Duodenal mucosa (tissue), 2 donors: Measurements from ENCODE around the gene ARHGAP29.
"Not testable (repeated sequence)": the region's sequence is repeated elsewhere in the genome, so short reads cannot be mapped to it uniquely, and the experiment has no call there.

Experiments
- H3K27ac ChIP-seq: one replicate; pipeline ENCODE4 v1.7.0; 2013; ENCODE audit warnings: low read depth, low read length
- H3K27me3 ChIP-seq, 2 donors: one replicate each; pipeline ENCODE4 v1.7.0; 2013; ENCODE audit warnings: low read length in 2 of 2, control low read depth in 1 of 2; ENCODE audit not compliant: insufficient read depth in 2 of 2, control insufficient read depth in 1 of 2
- H3K36me3 ChIP-seq, 2 donors: one replicate each; pipeline ENCODE4 v1.7.0; 2013; ENCODE audit warnings: low read length in 2 of 2, control low read depth in 1 of 2; ENCODE audit not compliant: insufficient read depth in 2 of 2, control insufficient read depth in 1 of 2
- H3K4me1 ChIP-seq, 2 donors: one replicate each; pipeline ENCODE4 v1.7.0; 2013; ENCODE audit warnings: low read length in 2 of 2, control low read depth in 1 of 2; ENCODE audit not compliant: insufficient read depth in 2 of 2, control insufficient read depth in 1 of 2
- H3K4me3 ChIP-seq, 2 donors: one replicate each; pipeline ENCODE4 v1.7.0; 2013; ENCODE audit warnings: low read length in 2 of 2, low read depth in 1 of 2
- H3K9ac ChIP-seq, 2 donors: one replicate each; pipeline ENCODE4 v1.7.0; 2013; ENCODE audit warnings: low read length in 2 of 2, low read depth in 1 of 2
- H3K9me3 ChIP-seq, 2 donors: one replicate each; pipeline ENCODE4 v1.7.0; 2013; ENCODE audit warnings: low read length in 2 of 2, control low read depth in 1 of 2; ENCODE audit not compliant: control insufficient read depth in 1 of 2

The ARHGAP29 gene

DNA sequence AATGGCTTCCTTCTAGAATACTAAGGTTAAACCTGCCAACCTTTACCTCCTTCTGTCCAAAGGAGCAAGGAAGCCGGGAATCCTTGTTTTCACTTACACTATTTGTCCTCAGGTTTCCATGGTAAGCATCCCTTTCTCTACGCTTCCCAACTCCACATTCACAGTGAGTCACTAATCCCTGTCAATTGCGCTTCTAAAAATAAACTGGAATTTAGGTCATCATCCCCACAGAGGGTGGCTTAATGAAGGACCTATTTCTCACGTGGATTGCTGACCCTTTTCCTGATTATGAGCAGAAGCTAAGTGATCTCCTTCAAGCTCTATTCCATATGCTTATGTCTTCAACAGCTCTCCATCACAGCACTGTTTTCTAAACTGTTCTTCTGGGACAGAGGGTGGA is 76.6 kb downstream of the ARHGAP29 start:
- Histone ChIP-seq H3K9me3 (no peaks in the 10 kb centered on the region), H3K9ac (no peak overlapping the region), H3K27me3 (no peaks in the 10 kb centered on the region), H3K36me3 (no peaks in the 10 kb centered on the region), H3K4me1 (no peaks in the 10 kb centered on the region), H3K27ac (no peak overlapping the region), H3K4me3 (no peak overlapping the region)

DNA sequence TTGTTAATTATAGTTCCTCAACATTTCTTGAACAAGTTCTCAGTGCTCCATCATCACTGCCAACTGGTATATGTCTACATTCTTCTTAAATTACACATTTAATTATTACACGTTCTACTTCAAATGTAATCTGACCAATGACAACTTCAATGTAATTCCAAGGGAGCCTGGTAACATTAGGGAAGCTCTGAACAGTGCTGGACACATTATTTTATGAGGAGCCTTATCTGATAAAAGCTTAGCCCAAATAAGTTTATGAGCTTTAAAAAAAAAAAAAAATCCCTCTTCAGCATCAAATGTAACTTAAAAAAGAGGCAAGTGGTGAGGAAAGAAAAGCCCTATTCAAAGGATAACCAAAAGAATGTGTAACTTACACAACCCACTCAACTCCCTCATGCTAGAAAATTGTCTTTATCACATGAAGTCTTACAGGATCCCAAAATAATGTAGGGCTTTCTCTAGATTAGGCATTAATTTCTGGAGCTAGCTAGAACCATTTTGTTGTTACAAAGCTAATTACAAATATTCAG is 81.2 kb downstream of the ARHGAP29 start:
- Histone ChIP-seq H3K27me3 (no peaks in the 10 kb centered on the region), H3K9ac (no peak overlapping the region), H3K4me3 (no peak overlapping the region)

DNA sequence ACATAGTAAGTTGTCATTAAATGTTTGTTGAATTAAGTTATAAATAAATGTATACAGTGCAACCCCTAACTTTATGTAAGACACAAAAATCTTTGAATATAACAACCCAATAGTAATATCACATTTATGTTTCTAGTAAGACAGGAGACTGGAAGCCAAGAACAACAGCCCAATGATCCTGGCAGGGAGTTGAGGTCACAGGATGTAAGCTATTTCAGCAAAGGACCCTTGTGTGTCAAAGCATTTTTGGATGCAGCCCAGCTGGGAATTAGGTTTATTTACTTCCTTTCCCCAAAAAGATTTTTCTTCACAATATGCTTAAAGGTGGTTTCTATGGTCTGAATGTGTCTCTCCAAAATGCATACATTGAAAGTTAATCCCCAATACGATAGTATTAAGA is 82.4 kb downstream of the ARHGAP29 start:
- Histone ChIP-seq H3K9me3 (no peaks in the 10 kb centered on the region), H3K9ac (no peak overlapping the region), H3K27ac (no peak overlapping the region), H3K4me3 (no peak overlapping the region), H3K4me1 (no peaks in the 10 kb centered on the region), H3K36me3 (no peaks in the 10 kb centered on the region), H3K27me3 (no peaks in the 10 kb centered on the region)

More for the DNA sequence above, 81.2 kb downstream of the ARHGAP29 start:
- no peaks in the 10 kb centered on the region for H3K9me3 ChIP-seq
- no peaks in the 10 kb centered on the region for H3K36me3 ChIP-seq
- H3K4me1 ChIP-seq = no peaks in the 10 kb centered on the region
- no peak overlapping the region for H3K27ac ChIP-seq

- H3K9me3 ChIP-seq = no peaks in the 10 kb centered on the region
- no peak overlapping the region for H3K9ac ChIP-seq
- no peaks in the 10 kb centered on the region for H3K4me1 ChIP-seq
- H3K4me3 ChIP-seq = no peak overlapping the region
- H3K27ac ChIP-seq = no peak overlapping the region
- no peaks in the 10 kb centered on the region for H3K27me3 ChIP-seq
- H3K36me3 ChIP-seq = no peaks in the 10 kb centered on the region
Measured at GRCh38 chr1:94153133-94153532, 84.3 kb downstream of the ARHGAP29 start.

DNA sequence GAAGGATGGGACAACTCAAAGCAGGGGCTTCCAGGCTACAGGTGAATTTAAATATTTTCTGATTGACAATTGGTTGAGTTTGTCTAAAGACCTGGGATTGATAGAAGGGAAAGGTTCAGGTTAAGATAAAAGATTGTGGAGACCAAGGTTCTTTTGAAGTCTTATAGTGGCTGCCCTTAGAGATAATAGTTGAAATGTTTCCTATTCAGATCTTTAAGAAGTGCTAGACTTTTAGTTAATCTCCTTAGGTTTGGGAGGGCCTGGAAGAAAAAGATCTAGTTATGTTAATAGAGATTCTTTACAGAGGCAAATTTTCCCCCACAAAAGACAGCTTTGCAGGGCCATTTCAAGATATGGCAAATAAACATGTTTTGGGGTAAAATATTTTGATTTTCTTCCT is 88.2 kb downstream of the ARHGAP29 start:
- H3K4me3 ChIP-seq, H3K27me3 ChIP-seq, H3K9me3 ChIP-seq, H3K36me3 ChIP-seq, H3K9ac ChIP-seq, H3K27ac ChIP-seq, H3K4me1 ChIP-seq: not testable (repeated sequence)

DNA sequence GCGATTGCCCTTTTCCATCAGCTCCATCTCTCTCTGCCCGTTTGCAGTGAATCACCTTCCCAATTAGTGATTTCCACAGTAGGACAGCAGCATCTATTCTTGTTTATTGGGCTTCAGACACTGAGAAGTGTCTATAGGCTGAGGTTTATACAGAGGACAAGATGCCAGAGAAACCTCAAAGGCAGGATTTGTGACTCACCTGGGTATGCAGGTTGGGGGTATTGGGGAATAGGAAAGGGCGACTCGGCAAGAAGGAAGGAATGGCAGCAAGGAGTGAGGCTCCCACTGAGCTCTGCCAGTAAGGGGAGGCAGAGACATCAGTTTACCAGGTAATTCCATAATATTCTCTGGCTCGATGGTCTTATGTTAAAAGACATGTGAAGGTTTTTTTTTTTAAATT is 91.1 kb downstream of the ARHGAP29 start:
- Histone ChIP-seq H3K4me1 (no peaks in the 10 kb centered on the region), H3K27ac (no peak overlapping the region), H3K36me3 (no peaks in the 10 kb centered on the region), H3K4me3 (no peak overlapping the region), H3K27me3 (no peaks in the 10 kb centered on the region), H3K9ac (no peak overlapping the region), H3K9me3 (no peaks in the 10 kb centered on the region)

- Histone ChIP-seq H3K9me3 (no peaks in the 10 kb centered on the region), H3K4me3 (no peak overlapping the region), H3K36me3 (no peaks in the 10 kb centered on the region), H3K27ac (no peak overlapping the region), H3K4me1 (no peaks in the 10 kb centered on the region), H3K9ac (no peak overlapping the region), H3K27me3 (no peaks in the 10 kb centered on the region)
Measured at GRCh38 chr1:94144836-94145235, 92.5 kb downstream of the ARHGAP29 start.

- Histone ChIP-seq H3K9ac (no peak overlapping the region), H3K9me3 (no peaks in the 10 kb centered on the region), H3K36me3 (no peaks in the 10 kb centered on the region), H3K4me3 (no peak overlapping the region), H3K27me3 (no peaks in the 10 kb centered on the region), H3K4me1 (no peaks in the 10 kb centered on the region), H3K27ac (no peak overlapping the region)
Measured at GRCh38 chr1:94143809-94144176, 93.6 kb downstream of the ARHGAP29 start.

DNA sequence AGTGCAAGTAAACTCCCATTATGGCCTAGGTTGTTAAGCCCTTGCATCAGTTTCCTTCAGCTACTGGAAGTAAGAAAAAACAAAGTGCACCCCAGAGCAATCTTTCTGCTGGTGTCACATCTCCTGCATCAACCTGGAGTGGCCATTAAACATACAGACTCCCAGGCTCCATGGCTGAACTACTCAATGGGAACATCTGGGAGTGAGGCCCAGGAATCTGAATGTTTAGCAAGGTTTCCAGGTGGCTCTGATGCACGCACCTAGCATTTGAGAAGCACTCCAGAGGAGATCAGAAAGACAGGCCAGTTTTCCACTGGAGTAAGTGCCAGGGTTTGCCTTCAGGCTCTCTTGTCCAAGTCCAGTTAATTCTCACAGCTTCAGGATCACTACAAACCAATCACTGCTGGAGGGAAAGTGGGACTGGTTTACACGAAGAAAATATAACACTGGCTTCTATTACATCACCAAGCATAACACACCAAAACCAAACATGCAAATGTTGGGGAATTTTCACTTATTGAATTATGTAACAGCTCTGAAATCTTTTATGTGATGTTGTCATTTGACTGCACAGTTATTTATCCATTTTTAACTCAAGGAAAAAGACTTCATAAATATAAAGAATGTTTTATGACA is 94.1 kb downstream of the ARHGAP29 start:
- H3K27ac ChIP-seq = no peak overlapping the region
- H3K36me3 ChIP-seq = no peaks in the 10 kb centered on the region
- no peaks in the 10 kb centered on the region for H3K4me1 ChIP-seq
- no peak overlapping the region for H3K9ac ChIP-seq
- no peaks in the 10 kb centered on the region for H3K27me3 ChIP-seq
- no peaks in the 10 kb centered on the region for H3K9me3 ChIP-seq
- no peak overlapping the region for H3K4me3 ChIP-seq

DNA sequence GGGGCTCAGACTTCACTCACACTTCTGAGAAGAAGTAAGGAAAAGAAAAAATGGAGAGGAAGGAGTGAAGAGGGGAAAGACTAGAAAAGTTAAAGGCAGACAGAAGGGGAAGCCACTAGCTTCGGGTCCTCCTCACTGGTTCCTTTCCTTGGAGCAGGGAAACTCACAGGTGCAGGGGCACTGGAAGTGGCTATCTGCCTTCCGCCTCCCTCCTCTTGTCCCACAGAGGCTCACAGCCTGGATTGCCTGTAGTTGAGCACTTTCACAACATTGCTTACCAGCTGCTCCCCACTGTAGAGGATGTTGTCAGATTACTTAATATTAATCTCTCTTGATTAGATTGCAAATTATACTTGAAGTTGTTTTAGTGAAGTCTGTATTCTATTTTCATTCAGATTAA is 94.8 kb downstream of the ARHGAP29 start:
- Histone ChIP-seq H3K36me3 (no peaks in the 10 kb centered on the region), H3K9ac (no peak overlapping the region), H3K4me3 (no peak overlapping the region), H3K9me3 (no peaks in the 10 kb centered on the region), H3K27ac (no peak overlapping the region), H3K27me3 (no peaks in the 10 kb centered on the region), H3K4me1 (no peaks in the 10 kb centered on the region)

GRCh38 chr1:94142022-94142421 is 95.4 kb downstream of the ARHGAP29 start:
- no peaks in the 10 kb centered on the region for H3K9me3 ChIP-seq
- H3K4me1 ChIP-seq = no peaks in the 10 kb centered on the region
- no peaks in the 10 kb centered on the region for H3K27me3 ChIP-seq
- no peak overlapping the region for H3K4me3 ChIP-seq
- H3K9ac ChIP-seq = no peak overlapping the region
- H3K36me3 ChIP-seq = no peaks in the 10 kb centered on the region
- H3K27ac ChIP-seq = no peak overlapping the region
